Measurements from ENCODE around the gene CDRT15. TPM values are rescaled to one million over a fixed set of nuclear protein-coding genes. Genes with fewer than 3 reads are reported as not detected.

Gene CDRT15
- total and polyA plus RNA-seq, 2 experiments from 2014 or later, result 0.40 TPM; not detected in 1

GRCh38 chr17:14199601-14200000, 37.1 kb downstream of the CDRT15 start:
- H3K79me2 ChIP-seq (replicated peaks; ENCODE audit: insufficient read depth), result no peaks in the 10 kb centered on the region
- no peak overlapping the region; the same call in 1 of the 2 replicates for H3K27ac Mint-ChIP-seq

More at GRCh38 chr17:14199601-14200000, 37.1 kb downstream of the CDRT15 start:
- no peaks in the 10 kb centered on the region for H3K27me3 Mint-ChIP-seq (ENCODE audit: insufficient read depth, low read depth, poor library complexity)
- Histone ChIP-seq H2AFZ (no peak overlapping the region), H3K36me3 (ENCODE audit: insufficient read depth) (no peaks in the 10 kb centered on the region), H3K4me2 (no peak overlapping the region), H3F3A (replicated peaks; ENCODE audit: low read depth) (no peaks in the 10 kb centered on the region), H3K27me3 (ENCODE audit: insufficient read depth) (no peaks in the 10 kb centered on the region), H4K20me1 (replicated peaks; ENCODE audit: insufficient read depth) (no peaks in the 10 kb centered on the region), H3K27ac (ENCODE audit: low read depth) (no peak overlapping the region), H3K4me3 (no peak overlapping the region), H3K9me2 (ENCODE audit: insufficient read depth) (no peaks in the 10 kb centered on the region; the same call in 1 of the 2 replicates), H3K4me1 (ENCODE audit: insufficient read depth) (0 out of 2 replicates have a peak, but pooled peaks cover 10% of the 10 kb centered on the region)
- TF ChIP-seq POLR2AphosphoS5 (IDR thresholded peaks at IDR 0.05; ENCODE audit: low read depth), result no peak
- no peak for TF ChIP-seq JUNB (IDR thresholded peaks at IDR 0.05; ENCODE audit: unreplicated experiment)
- TF ChIP-seq ZNF331 (CRISPR knock-in tag; IDR thresholded peaks at IDR 0.05; ENCODE audit: low read depth), result no peak
- TF ChIP-seq CTCF (conservative IDR thresholded peaks at IDR 0.05; ENCODE audit: low read depth in 2 of 2), result no peak
- no peak for TF ChIP-seq EZH2phosphoT487 (IDR thresholded peaks at IDR 0.05; ENCODE audit: unreplicated experiment)
- no peak for TF ChIP-seq ZNF462 (CRISPR knock-in tag; IDR thresholded peaks at IDR 0.05)
- peaks cover 3% of the 10 kb centered on the region; the same call in 1 of the 3 replicates for H3K36me3 Mint-ChIP-seq (ENCODE audit: low read depth)
- H3K4me3 Mint-ChIP-seq, result no peak overlapping the region
- H3K4me1 Mint-ChIP-seq, result peaks cover 21% of the 10 kb centered on the region
- no peak for DNase-seq (ENCODE audit: low spot score)
- ATAC-seq, result no peak
- no peaks in the 10 kb centered on the region for H3K9me3 Mint-ChIP-seq

Data from GM23338 (cell line).